GM19372 (cell line): ENCODE data around the gene SLC38A11.

Experiments
- ATAC-seq: cut with Tn5 transposase; IDR thresholded peaks from one replicate; pipeline ENCODE4 v1.9.1; 2021; ENCODE audit warnings: mild to moderate bottlenecking, low read depth, moderate library complexity; ENCODE audit not compliant: unreplicated experiment

The SLC38A11 gene

DNA sequence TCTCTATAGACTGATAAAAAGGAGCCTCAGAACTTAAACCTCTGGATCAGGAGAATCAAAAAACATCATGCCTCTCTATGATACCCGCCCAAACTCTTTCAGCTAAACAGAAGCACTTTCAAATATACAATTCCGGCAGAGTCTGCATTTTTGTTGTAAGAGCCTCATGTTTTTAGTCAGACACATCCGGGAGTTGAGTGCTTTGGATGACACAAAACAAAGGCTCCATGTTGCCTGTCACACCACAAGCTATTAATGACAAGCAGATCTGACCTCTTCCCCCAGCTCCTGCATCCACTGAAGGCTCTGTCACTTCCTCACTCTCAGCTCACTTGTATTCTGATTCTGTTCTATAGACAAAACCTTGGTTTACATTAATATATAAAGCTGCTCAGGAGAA is 33.2 kb downstream of the SLC38A11 start:
- ATAC-seq, result no peak

- ATAC-seq, result no peak
Measured at GRCh38 chr2:164920430-164920829, 34.9 kb downstream of the SLC38A11 start.

DNA sequence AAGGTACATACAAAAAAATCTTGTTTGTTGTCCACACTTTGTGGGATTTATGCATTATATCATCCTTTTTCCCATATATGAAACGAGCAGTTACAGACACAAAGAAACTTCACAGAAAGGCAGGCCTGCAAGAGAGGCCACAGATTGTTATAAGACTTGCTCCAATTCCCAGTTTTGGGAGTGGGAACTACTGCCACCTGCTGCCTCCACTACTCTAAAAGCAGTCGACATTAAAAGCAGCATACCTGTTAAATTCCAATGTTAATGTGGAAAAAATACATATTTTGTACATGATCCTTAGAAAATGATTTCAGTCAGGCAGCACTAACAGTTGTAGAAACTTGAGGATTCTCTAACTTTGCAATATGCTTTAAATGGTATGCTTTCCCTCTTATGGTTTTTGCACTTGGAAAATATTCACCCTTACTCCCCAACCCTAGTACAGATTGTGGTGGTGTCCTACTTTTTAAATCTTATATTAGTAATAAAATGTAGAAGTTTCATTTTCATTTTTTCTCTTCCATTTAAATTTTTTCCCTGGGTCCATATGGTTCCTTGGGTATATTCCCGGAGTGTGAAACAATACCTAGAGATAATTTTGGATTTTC is 37.9 kb downstream of the SLC38A11 start:
- no peak for ATAC-seq

DNA sequence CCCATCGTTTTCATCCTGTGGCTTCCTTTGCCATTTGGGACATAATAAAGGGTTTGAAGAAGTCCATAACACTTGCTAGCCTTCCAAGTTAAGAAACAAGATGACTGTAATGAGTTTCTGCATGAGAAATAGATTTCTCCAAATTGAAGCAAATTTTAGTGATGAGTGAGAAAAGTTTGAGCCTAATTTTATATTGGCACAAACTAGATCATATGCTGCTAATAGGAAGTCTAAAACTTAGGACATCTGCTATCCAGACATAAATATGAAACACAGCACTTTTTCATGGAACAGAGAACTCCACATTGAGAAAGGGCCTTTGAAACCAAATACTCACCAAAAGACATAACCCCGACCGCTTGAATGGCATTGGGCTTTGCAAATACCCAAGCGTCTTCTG is 39.8 kb downstream of the SLC38A11 start:
- ATAC-seq, result no peak

DNA sequence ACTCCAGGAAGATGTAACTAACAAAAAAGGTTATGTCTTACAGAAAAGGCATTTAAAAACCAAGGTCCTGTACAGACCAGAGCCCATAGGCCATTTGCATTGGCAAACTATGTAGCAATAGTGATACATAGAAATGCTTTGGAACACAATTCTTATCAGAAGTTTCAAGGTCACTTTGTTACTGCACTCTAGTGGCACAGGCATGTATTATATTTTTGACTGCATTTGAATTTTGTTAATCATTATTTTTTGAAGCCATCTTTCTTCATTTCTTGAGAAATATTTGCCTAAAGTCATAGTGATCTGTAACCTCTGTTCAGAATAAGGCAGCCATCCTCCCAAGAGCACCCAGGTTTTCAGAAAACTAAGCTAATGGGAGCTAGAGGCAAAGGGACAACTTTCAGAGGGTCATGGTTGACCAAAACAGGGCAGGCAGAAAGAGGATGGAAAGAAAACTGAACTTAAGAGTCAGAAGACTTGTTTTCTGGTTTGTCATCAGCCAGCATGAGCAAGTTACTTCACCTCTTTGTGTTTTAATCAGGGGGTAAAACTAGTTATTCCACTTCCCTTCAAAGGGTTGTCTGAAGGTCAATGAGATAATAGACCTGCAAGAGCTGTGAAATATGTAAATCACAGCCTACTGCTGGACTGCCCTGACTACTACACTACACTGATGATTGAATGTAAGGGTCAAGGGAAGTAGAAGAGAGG is 41.5 kb downstream of the SLC38A11 start:
- ATAC-seq, result no peak

DNA sequence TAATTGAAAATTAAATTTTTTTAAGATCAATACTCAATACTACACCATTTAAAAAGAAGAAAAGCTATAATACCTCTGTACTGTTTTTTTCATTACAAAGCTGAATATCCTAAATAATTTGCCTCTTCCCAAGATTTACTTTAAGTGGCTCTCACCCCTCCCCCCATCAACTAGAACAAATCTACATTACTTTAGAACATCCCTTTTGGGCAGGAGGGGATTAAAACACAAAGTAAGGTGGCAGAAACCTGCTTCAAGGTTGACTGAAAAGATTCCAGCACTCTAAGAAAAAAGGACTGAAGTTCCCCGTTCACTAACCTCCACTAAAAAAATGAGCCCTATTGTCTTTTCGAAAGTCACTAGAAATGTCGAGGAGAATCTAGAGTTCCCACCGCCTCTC is 42.3 kb downstream of the SLC38A11 start:
- no peak for ATAC-seq

DNA sequence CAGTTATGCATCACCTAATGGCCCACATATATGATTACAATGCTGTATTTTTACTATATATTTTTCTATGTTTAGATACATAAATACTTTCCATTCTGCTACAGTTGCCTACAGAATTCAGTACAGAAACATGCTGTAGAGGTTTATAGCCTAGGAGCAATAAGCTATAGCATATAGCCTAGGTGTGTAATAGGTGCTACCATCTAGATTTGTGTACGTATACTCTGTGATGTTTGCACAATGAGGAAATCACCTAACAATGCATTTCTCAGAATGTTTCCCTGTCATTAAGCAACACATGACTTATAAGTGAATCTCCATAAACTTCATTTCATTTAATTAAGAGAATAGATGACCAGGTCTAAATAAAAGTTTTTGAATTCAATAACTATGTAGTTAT is 43.5 kb downstream of the SLC38A11 start:
- ATAC-seq, result no peak

GRCh38 chr2:164910101-164910899 is 45.0 kb downstream of the SLC38A11 start:
- no peak for ATAC-seq

DNA sequence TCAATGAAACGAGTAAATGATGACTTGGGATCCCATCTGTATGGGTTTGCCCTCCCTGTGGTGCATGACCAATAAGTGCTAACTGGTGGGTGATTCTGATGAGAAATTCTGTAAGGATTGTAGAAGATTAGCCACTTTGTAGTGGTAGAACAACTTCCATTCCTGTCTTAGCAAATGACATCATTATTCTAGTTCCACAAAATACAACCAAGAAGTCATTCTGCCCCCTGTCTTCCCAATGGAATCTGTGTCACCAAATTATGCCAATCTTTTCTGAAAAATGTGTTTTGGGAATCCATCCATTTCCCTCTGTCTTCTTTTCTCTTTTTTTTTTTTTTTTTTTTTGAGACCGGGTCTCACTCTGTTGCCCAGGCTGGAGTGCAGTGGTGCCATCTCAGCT is 48.4 kb downstream of the SLC38A11 start:
- ATAC-seq, result no peak

DNA sequence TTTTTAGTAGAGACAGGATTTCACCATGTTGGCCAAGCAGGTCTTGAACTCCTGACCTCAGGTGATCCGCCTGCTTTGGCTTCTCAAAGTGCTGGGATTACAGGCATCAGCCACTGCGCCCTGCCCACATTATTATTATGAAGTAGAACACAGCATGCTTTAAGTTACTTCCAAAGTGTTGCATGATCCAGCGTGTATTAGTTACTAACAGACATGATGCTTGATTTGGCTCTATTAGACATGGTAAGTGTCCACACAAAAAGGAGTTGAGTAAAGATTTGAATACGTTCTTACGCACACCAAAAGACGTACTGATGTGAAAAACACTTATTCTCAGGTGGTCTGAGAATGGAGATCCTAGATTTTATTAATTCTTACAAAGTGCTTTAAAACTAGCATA is 50.0 kb downstream of the SLC38A11 start:
- no peak for ATAC-seq

- ATAC-seq, result no peak
Measured at GRCh38 chr2:164903951-164904350, 51.4 kb downstream of the SLC38A11 start.

DNA sequence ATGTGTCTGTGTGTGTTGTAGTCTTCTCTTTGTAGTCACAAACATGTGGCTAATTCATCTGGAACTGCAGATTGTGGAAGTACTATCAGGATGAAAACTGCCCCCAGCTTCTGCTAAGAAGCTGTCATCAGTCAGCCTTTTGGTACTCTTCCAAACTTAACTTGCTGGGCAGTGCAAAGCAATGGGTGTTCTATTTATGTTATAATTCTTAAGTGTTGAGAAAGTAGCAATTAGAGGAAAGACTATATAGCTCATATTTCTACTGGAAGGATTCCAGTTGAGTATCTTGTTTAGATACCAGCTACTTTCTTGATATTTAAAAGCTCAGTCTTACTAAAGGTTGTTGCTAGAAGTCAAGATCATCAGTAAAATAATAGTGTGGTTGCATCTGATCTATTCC is 52.1 kb downstream of the SLC38A11 start:
- ATAC-seq, result no peak

DNA sequence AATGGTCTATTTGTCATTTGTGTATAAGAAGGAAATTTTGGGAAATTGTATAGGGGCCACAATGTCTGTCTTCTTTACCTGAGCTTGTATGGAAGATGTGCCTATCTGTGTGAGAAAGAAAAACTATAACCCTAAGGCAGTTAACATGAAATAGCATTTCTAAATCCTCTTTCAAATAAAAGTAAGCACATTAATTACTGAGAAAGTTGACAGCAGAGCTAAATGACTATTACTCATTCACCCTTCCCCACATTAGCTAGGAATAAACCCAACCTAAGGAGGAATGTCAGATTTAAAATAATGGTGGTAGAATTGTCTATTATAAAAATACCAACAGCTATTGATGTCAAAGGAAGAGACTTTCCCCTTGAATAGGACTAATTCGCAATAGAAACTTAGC is 56.2 kb downstream of the SLC38A11 start:
- ATAC-seq, result no peak

DNA sequence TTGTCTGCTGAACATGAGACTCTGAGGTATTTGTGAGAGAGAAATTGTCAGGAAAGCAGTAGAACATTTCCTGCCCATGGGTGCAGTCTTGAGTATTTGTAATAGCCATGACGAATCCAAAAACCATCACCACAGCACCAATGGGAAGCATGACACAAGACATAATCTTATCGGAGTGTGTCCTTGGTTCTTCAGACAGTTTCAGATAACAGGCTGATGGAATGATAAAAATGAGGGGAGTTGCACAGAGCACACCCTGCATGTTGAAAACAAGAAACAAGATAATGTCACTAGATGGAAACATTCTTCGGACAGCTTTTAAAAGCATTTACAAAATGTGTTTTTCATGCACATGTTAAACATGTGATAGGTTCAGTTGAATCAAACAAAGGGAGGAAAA is 56.9 kb downstream of the SLC38A11 start:
- ATAC-seq, result no peak

DNA sequence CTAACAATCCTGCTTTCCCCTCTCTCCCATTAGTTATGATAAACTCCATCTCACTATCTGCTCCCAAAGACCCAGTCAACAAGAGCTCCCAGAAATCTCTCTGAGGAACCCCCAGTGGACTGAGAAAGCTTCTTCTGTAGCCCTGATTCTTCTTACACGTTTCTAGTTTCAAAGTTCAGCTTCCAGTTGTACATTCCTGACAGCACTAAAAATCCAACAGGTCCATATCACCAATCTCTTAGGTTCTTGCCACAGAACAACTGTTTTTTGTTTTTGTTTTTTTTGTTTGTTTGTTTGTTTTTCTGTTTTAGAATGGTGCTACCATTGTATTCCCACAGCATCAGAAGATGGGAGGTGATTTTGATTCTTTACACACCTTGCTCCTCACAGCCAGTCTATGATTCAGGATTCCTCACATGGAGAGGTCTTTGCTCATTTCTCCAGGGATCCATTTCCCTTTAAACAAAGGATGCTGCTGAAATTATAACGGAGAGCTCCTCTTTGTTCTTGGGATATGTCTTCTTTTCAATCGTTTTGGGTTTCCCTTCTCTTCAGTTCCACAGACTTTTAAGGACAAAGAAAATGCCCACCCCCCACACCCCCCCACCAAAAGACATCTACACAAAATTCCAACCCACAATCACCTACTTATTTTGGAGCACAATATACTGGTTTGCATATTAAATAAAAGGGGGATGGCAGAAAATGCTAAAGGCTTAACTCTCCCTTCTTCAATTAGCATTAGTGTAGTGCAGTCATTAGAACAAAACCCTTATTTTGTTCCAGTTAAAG is 57.7 kb downstream of the SLC38A11 start:
- ATAC-seq, result no peak

DNA sequence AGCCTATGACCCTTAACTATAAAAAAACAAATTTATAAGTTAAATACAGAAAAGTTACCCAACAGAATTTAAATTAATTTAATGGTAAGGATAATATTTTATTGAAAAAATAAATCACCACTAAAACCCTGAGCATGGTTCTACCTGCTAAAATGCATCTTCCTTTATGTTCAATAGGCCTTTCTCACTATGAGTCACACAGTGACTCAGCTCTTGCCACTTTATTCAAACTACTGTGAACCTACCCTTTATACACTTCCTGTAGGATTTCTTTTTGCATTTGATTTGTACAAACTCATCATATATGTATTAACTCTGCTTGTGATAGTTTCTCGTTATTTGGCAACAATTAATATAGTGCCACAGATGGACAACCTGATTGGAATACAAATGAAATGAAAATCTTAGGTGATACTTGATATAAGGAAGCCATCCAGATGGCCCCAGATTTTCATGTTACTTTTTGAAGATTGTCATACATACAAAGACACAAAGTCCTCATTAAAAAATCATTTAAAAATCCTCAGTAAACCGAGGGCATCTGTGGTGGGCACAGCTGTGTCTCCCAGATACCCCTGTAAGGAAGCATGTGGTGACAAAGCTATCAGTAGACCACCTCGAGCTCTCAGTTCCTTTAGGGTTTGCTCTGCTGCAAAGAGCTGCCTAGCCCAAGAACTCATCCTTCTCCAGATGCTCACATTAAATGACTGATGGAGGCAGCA is 58.5 kb downstream of the SLC38A11 start:
- peak; percentile 95 for ATAC-seq

DNA sequence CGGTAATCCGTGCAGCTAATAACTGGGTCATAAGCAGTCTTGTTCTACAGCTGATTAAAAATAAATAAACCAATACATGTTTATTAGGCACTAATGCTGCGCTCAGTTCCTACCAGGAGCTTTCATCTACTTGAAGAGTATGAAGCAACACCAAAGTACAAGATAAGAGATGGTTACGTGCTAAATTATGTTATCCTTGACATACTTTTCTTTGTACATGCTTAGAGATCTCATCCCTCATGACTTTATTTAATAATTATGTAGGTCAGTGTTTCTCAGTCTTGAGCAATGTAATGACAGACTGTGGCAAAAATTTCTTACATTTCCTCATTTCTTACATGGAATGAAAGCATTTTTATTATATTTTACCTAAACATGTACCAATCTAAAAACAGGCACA is 59.1 kb downstream of the SLC38A11 start:
- ATAC-seq, result no peak

GRCh38 chr2:164891460-164891859 is 63.9 kb downstream of the SLC38A11 start:
- no peak for ATAC-seq

- no peak for ATAC-seq
Measured at GRCh38 chr2:164890544-164890943, 64.8 kb downstream of the SLC38A11 start.

DNA sequence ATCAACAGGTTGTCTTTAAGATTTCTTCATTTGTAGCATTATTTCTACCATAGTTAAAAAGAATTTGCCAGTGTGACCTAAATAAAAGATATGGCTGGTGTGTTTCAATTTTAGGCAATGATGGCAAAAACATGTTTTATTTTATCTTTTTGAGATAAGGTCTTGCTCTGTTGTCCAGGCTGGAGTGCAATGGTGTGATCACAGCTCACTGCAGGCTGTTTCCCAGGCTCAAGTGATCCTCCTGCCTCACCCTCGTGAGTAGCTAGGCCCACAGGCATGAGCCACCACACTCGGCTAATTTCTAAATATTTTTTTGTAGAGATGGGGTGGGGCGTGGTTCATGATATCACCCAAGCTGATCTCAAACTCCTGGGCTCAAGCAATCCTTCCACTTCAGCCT is 66.7 kb downstream of the SLC38A11 start:
- ATAC-seq, result no peak
